ENCODE results near the gene CRACDL. TPM values are rescaled to one million over a fixed set of nuclear protein-coding genes. Genes with fewer than 3 reads are reported as not detected.
A peak's percentile ranks its signal among the peaks of the same experiment; 100 is the strongest.

The CRACDL gene
- total and polyA plus RNA-seq, 2 donors (not counting 3 experiments of a cell fraction or from before 2014, with no cell fraction given): 0.92 to 6.3 TPM

- no peak for DNase-seq (ENCODE audit: low read depth, low spot score)
- Histone ChIP-seq H3K9ac (replicated peaks; ENCODE audit: extremely low read depth, insufficient read depth, low read length) (peak overlapping the region; percentile 40), H3K27ac (ENCODE audit: insufficient read depth, low read depth, low read length) (peak overlapping the region; percentile 84), H3K27me3 (ENCODE audit: control insufficient read depth in 2 of 2, insufficient read depth in 2 of 2, low read length in 2 of 2) (no peaks in the 10 kb centered on the region), H3K9me3 (replicated peaks; ENCODE audit: control insufficient read depth, insufficient read depth, low read length) (no peaks in the 10 kb centered on the region), H3K36me3 (ENCODE audit: control insufficient read depth in 2 of 2, extremely low read depth in 1 of 2, insufficient read depth in 2 of 2, low read length in 2 of 2) (no peaks in the 10 kb centered on the region), H3K4me1 (ENCODE audit: control insufficient read depth, extremely low read depth, insufficient read depth, low read length) (peaks cover 38% of the 10 kb centered on the region), H3K4me3 (replicated peaks in 1 of 3; ENCODE audit: insufficient read depth in 1 of 3, low read depth in 1 of 3, low read length in 3 of 3) (peak overlapping the region in 1 of 3 experiments; percentile 11), H3K4me2 (ENCODE audit: insufficient read depth, low read length) (peak overlapping the region; percentile 73), H2AFZ (ENCODE audit: low read depth, low read length) (peak overlapping the region; percentile 63), H3K79me2 (ENCODE audit: control insufficient read depth, insufficient read depth, low read length) (no peaks in the 10 kb centered on the region), H3K9me1 (replicated peaks; ENCODE audit: control insufficient read depth, extremely low read depth, insufficient read depth, low read length) (no peaks in the 10 kb centered on the region), H4K20me1 (replicated peaks; ENCODE audit: control insufficient read depth, extremely low read depth, insufficient read depth, low read length) (no peaks in the 10 kb centered on the region)
- intact Hi-C loops (cut with micrococcal nuclease): loop anchor here (1.0 to 5.0 kb wide), 4 partner anchors 44 to 428 kb away; partner anchors contain the start of genes EIF5B and TXNDC9
- TF ChIP-seq MYC (IDR thresholded peaks at IDR 0.05; ENCODE audit: low read depth, low read length): no peak
- TF ChIP-seq MAX (IDR thresholded peaks at IDR 0.05; ENCODE audit: insufficient read depth, insufficient read length): no peak
- no peak for TF ChIP-seq FOS (IDR thresholded peaks at IDR 0.05; ENCODE audit: borderline replicate concordance, insufficient read depth, low read length)
- no peak for TF ChIP-seq CTCF (IDR thresholded peaks at IDR 0.05; ENCODE audit: extremely low read depth in 1 of 2, insufficient read depth in 1 of 2, low read depth in 1 of 2, low read length in 2 of 2)
- TF ChIP-seq POLR2AphosphoS5 (IDR thresholded peaks at IDR 0.05; ENCODE audit: insufficient read depth, low read depth, low read length): no peak
- no peak for TF ChIP-seq GATA2 (IDR thresholded peaks at IDR 0.05; ENCODE audit: insufficient read depth, insufficient read length, low read depth, low read length)
- no peak for TF ChIP-seq POLR2A (IDR thresholded peaks at IDR 0.05; ENCODE audit: low read depth, low read length)
- FAIRE-seq: no peak
- ChIA-PET CTCF (interaction anchor here (0.9 to 2.7 kb wide), 9 partner anchors 10 to 260 kb away, joined by 3 to 10 read pairs (median 4); partner anchors contain the start of gene CRACDL), POLR2A (no interaction called here)
- BruUV-seq (replicated peaks): no TSS peak
- dilution Hi-C loops (cut with MboI; ENCODE audit: extremely low pct_ligation_motif_present, low sequenced_read_pairs): no loop called here
Observed at GRCh38 chr2:98908931-98909316, 27.1 kb downstream of the CRACDL start.
